ENCODE measurements around the gene BCKDHA.

- TF ChIP-seq EZH2phosphoT487 (IDR thresholded peaks at IDR 0.05) (no peak), CTCF (IDR thresholded peaks at IDR 0.05) (no peak), EZH2 (IDR thresholded peaks at IDR 0.05) (no peak)
Measured at GRCh38 chr19:41412953-41413352, 15.3 kb downstream of the BCKDHA start.

Data from neural progenitor cell (in vitro differentiated cells).